ENCODE measurements around the gene INPP4B.

The INPP4B gene

DNA sequence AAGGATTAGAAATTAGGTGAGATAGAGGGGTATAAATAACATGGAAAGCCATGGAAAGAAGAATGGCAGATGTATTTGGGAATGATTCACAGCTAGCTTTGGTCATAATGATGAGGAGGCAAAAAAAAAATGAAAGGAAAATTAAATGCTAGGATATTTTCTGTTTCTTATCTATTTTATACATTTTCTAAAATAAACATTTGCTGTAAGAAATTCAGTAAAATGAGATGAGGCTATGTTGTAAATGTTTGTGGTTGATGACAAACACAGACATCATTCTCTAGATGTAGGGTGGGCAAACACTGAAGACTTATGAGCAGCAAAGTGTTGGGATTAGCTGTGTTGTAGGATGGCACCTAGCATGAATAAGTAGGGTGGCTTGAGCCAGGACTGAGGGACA, 802.6 kb downstream of the INPP4B start:
- no peak for DNase-seq

DNA sequence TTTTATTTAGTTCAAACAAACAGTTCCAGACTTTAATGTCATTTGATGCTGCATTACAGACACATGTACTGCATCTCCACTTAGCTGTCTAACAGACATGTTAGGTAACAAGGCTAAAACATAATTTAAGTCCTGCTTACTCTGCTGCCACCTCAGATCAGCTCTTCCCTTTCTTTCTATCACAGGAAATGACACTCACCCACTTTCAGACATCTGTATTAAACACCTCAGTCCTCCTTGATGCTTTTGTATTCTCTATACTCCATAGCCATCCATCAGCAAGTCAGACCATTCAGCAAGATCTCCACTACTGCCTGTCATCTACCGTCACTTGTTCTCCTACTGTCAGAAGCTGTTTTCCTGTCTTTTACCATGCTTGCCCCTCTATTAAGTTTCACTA, 804.3 kb downstream of the INPP4B start:
- no peak for DNase-seq

DNA sequence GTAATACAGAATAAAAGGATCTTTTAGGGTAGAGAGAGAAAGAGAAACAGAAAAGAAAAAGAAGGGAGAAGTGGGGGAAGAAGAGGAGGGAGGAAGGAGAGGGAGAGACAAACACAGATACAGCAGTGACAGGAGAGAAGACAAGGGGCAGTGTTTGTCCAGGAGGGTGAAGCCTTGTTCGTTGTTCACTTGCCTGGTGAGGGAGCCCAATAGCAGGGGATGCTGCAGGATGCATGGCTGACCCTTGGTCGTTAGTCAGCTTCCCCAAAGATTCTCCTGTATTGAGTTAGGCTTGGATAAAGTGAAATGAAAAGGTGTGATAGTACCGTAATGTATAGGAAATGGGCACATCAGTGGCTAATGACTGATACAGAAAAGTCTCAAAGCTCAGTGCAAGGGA, 806.1 kb downstream of the INPP4B start:
- DNase-seq, result no peak

DNA sequence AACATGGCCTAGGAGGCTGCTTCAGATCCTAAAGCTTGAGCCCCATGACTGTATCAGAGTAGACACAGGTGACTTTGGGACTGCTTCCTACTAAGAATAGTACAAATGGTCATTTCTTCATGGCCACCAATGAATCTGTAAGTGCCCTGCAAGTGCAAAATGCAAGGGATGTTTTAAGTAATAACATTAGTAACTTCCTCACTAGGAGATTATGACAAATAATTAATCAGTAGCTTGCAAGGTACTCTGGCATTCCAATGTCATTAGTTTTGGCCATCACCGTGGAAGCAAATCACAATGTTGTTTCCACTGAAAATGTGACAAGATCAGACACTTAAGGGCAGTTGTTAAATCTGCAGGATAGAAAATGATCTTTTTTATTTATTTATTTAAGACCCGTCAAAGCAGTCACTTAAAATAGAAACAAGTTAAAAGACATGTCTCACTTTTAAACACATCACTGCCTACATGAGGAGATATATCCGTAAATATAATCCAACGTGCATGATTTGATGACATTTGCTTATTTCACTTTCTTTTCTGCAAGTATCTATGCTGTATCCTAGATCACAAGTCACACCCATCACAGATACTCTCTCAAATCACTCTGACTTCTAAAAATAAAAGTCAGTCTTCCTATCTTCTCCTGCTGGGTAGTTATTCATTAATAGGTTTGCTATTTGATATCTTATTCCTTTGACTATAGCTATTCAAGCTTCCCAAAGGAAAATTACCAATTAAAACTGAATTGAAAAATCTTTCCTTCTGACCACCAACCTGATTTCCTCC, 809.1 kb downstream of the INPP4B start:
- DNase-seq, result no peak

DNA sequence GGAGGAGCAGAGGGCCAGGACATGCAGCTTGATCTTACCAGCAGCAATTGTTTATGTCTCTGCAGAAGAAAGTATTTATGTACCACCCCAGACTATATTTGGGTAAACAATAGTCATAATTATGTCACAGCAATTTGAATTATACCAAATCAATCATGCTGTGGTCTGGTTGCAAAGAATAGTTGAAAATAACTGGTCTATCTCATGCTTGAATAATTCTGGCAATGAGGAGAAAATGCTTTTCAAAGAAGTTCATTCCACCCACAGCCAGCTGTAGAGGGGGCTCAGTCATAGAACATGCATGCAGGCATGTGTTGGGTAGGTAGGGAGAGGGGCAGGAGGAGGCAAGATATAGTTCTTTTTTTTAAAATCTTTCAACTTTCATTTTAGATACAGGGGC, 810.5 kb downstream of the INPP4B start:
- no peak for DNase-seq

DNA sequence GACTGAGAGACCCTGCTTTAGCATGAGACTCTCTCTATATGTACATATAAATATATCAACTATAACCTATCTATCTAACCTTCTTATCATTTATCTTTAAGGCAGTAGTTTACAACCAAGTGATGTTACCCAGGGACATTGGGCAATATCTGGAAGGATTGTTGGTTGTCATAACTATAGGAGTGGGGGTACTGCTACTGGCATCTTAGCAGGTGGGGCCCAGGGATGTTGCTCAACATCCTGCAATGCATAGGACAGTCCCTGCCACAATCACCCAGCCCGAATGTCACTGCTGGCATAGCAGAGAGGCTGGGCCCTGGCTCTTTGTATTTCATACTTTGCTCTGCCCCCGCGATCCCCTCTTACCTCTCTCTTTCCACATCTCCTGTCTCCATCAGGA, 812.0 kb downstream of the INPP4B start:
- no peak for DNase-seq

DNA sequence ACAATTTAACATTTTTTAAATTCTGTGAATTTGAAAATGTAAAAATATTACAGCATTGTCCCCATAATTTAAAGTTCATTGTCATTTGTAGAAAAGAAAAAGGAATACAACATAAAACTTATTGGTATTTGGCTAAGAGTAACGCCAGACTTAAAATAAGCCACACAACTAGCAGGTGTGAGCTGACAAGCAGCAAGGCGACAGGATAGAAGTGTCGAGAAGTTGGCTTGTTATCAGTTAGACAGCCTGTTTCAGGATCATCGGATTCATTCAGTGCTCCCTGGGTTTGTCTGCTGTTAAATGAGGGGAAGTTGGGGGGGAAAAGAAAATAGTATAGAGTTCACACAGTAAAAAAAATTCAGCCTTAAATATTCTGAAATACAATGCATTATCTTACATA, 816.1 kb downstream of the INPP4B start:
- no peak for DNase-seq

DNA sequence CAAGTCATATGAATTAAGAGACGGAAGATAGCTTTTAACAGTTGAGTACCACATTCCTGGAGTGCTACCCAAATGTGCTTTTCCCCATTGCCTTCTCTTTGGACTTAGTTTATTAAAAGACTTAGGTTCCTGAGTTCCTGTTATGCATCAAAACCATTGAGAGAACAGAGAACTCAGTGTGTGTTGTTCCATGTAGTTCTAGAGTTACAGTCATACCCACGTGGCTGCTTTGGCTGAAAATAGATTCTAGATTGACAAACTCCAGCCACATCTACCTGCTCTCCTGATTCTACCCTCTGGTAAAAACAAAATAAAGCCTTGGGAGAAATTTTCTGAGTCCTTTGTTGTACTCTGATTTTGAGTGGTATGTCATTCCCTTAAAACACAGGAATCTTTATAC, 824.3 kb downstream of the INPP4B start:
- no peak for DNase-seq

DNA sequence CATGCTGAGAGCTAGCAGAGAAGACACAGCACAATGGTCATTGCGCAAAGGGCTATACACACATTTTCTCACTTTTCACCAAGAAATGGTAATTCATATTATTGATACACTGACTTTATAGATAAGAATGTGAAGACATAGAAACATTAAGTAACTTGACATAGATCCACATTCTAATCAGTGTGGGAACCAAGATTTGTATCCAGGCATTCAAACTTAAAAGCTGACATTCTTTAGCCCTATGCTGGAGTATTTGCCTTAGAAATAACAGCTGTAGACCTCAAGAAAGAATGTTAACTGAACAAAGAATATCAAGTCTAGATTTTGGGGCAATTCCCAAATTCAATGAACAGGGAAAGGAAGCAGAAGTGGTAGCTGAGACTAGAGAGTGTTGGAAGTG, 824.9 kb downstream of the INPP4B start:
- DNase-seq, result no peak

DNA sequence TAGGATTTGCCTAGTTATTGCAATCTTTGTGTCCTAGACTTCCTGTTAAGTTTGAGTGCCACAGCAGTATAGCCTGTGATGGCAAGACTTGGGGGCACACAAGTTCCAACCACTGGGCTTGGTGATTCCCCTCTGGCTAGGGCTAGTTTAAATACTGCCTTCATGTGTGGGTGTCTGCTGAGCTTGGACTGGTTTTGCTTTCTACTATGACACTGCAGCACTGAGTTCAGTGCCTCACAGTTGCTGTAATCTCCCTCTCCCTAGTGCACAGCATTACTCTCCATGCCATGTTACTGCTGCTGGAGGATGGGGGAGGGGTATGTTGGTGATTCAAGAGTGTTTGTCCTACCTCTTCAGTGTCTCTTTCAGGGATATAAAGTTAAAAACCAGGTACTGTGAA, 830.1 kb downstream of the INPP4B start:
- no peak for DNase-seq

DNA sequence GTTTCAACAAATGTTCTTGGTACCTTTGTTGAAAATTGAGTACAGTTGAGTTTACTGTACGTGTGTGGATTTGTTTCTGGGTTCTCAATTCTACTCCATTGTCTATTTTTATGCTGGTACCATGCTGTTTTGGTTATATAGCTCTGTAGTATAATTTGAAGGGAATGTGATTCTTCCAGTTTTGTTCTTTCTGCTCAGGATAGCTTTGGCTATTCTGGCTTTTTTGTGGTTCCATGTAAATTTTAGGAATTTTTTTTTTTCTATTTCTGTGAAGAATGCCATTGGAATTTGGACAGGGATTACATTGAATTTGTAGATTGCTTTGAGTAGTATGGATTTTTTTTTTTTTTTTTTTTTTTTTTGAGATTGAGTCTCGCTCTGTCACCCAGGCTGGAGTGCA, 836.4 kb downstream of the INPP4B start:
- DNase-seq, result no peak

DNA sequence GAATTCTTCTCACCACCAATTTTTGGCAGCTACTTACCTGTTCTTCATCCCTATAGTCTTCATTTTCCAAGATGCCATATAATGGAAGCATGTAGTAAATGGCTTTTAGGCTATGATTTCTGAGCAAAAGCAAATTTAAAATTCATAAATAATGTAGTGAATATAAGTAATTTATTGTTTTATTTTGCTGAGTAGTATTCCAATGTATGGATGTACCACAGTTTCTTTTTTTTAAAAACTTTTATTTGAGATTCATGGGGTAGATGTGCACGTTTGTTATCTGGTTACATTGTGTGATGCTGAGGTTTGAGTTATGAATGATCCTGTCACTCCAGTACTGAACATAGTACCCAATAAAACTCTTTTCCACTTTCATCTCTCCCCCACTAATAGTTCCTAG, 840.6 kb downstream of the INPP4B start:
- no peak for DNase-seq

DNA sequence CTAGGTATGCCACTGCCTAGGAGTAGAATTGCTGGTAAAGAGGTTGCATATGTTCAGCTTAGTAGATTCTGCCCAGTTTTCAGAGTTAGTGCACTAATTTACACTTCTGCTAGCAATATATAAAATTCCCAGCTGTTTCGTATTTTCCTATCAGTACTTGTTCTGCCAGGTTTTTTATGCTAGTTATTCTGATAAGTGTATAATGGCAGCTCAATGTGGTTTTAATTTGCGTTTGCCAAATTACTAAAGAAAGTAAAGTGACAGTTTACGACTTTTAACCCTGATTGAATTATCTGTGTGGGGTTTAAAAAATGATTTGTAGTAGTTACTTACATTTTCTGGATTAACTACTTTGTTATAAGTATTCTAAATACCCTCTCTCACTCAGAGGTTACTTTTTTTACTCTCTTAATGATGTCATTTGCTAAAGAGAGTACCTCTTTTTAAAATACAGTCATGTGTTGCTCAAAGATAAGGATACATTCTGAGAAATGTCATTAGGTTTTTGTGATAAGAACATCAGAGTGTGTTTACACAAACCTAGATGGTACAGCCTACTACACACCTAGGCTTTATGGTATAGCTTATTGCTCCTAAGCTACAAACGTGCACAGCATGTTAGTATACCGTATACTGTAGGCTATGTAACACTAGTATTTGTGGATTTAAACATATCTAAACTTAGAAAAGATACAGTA, 846.5 kb downstream of the INPP4B start:
- no peak for DNase-seq

DNA sequence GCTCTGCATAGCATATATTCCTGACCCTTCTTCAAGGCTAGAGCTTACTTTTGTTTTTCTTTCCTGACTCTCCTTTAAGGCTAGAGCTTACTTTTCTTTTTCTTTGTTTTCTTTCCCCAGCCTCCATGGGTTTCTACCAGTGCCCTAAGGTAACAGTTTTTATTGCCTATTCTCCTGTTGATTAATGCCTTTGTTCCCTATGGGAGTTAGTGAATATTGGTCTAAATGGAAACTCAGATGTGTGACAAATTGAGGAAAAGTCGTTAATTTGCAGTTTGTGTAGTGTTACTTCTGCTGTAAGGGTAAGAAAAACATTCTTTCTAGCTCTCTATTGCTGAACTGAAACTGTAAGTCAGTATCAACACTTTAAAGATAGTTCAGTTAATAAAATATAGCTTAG, 851.0 kb downstream of the INPP4B start:
- no peak for DNase-seq

DNA sequence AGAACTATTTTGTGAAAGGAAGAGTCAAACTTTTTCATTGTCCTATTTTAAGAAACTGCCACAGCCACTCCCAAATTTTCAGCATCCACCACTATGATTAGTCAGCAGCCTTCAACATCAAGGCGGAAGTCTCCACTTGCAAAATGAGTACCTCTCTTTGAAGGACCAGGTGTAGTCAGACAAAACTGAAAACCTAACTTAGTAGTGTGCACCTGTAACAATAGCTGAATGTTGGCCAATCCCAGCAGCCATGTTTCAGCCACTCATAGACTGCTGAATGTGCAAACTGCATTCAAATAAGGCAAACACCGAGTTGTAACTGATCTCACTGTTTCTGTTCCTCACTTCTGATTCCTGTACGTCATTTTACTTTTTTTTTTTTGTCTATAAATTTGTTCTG, 868.7 kb downstream of the INPP4B start:
- DNase-seq, result no peak

Data from activated naive CD4-positive, alpha-beta T cell treated with Interleukin-2 at 50 U/mL for 16 hours (primary cell).